ENCODE measurements around the gene UNC13B. TPM values are rescaled to one million over a fixed set of nuclear protein-coding genes. Genes with fewer than 3 reads are reported as not detected.
"Not testable (repeated sequence)": the region's sequence is repeated elsewhere in the genome, so short reads cannot be mapped to it uniquely, and the experiment has no call there.

UNC13B gene
- polyA plus RNA-seq, 1 donor: 20.5 TPM

DNA sequence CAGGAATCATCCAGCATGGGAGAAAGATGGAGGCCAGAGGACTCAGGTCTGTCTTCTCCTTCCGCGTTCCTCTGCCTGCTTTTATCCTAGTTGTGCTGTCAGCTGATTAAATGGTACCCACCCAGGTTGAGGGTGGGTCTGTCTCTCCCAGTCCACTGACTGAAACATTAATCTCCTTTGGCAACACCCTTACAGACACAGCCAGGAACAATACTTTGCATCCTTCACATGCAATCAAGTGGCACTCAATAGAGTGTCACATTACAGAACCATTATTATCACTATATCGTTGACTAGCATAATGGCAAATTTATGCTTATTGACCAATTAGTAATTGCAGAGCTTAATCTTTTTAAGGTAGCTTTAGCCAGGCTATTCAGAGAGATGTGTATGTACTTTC is 64.8 kb downstream of the UNC13B start:
- DNase-seq (ENCODE audit: low read depth): no peak

DNA sequence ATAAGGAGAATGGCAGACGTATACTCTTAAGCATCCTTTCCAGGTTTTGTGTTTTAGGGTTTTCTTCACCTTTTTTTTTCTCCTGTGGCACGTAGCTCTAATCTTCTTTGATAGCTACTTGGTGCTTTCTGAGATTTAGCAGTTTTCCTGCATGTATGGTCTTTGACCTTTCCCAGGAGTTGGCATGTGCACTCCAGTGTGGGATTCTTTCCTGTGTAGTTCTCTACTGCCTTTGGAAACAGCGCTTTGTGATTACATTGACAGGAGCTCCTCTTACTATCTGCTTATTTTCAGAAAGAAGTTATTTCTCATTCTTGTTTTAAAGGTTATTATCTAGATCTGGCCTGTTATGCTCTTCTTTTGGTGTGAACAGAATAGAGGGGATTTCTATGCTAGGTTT is 65.5 kb downstream of the UNC13B start:
- no peak for DNase-seq (ENCODE audit: low read depth)

DNA sequence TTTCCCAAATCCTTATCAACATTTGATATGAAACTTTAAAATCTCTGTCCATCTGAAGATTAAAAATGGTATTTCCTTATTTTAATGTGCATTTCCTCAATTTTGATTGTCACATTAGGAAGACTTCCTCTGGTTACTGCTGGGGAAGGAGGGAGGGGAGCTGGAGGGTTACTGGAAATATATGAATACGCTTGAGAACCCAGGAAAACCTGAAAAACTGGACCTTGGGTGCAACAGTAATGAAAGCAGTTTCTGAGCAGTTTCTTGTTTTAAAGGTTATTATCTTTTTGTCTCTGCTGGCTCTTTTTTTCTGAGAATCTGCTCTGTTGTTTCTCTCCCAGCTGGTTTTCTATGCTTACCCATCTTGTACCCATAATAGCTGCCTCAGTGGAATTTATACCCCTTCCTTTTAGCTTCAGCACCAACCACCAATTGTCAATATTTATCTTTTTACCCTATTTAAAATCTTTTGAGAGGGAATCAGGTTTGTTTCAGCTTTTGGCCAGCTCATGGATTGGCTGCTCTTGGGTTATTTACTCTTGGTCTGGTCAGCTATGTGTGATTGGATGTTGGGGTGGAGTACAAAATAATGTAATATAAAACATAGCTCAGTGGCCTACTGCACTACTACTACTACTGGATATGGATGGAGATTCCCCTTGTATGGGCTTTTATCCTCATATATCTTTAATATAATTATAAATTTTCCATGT is 67.4 kb downstream of the UNC13B start:
- DNase-seq (ENCODE audit: low read depth): no peak

DNA sequence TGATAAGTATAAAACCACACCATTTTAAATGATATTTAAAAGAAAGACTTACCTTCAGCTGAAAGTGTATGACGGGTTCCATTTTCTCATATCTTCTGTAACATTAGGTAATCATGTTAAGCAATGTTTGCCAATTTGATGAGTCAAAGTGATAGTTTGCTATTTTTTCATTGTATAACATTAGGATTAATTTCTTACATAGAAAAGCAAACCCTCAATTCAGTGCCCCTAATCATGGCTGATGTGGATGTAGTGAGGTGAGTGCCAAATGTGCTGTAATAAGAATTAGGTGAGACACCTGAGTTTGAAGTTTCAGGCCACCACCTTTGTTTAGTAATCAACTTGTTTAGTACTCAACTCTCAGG is 68.0 kb downstream of the UNC13B start:
- no peak for DNase-seq (ENCODE audit: low read depth)

DNA sequence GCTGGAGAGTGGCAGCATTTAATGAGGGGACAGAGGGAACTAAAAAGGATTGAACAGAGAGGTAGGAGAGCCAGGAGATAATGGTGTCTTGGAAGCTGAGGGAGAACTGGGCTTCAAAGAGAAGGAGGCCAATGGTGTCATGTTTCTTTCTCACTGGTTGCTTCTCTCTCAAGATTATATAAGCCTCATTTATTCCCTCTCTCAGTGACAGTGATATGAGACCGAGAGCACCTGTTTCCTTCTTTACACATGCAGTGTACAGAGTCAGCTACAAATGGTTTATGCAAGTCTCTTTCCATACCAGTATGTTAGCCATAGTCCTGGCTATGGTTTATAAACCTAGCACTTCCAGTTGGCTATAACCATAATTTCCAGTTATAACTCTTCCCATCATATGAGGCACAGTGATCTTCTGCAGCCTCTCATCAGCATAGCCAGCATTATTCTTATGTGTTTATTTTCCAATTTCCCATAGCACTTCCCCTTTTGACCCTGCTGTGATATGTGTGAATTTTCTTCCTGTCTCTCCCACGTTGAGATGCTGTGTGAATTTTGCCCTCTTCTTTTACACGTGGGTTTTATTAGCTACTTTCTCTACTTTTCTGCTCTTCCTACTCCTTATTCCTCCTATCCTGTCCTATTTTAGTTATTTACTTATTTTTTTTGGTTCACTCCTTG is 71.2 kb downstream of the UNC13B start:
- no peak for DNase-seq (ENCODE audit: low read depth)

DNA sequence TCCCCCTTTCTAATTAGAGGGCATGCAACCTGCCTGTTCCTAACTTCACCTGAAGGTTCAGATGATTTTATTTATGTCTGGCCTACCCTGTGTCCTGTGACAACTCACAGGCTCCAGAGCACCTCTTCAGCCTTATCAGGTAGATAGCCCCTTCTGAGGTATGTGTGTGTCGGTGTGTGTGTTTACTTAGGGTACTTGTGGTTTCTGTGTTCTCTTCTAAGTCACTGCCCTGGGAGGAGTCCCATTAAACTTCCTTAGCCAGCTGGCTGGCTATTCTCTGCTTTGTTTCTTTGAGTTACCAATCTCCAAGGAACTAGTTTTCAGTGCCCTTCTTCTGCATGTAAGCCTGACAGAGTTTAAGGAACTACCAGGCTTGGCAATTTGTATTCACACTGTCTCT is 74.9 kb downstream of the UNC13B start:
- no peak for DNase-seq (ENCODE audit: low read depth)

DNA sequence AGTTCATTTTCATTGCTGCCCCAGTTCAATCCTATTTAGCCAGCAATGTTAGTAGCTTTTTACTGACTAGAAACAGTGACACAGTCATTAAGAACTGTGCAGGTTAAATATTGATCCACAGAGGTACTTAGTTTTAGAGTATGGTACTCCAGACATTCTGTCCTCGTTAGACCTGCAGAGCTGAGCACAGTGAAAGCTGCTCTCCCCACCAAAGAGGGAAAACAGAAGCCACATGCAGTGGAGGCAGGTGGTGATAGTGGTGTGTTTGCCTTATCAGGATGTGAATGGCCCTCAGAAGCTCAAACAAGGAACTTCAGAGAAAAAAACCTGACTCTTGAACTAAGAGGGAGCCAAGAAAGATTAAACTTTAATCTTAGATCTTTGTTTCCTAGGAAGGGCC is 75.5 kb downstream of the UNC13B start:
- no peak for DNase-seq (ENCODE audit: low read depth)

DNA sequence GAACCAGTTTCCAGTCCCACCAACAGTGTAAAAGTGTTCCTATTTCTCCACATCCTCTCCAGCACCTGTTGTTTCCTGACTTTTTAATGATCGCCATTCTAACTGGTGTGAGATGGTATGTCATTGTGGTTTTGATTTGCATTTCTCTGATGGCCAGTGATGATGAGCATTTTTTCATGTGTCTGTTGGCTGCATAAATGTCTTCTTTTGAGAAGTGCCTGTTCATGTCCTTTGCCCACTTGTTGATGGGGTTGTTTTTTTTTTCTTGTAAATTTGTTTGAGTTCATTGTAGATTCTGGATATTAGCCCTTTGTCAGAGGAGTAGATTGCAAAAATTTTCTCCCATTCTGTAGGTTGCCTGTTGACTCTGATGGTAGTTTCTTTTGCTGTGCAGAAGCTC is 84.1 kb downstream of the UNC13B start:
- DNase-seq (ENCODE audit: low read depth): not testable (repeated sequence)

DNA sequence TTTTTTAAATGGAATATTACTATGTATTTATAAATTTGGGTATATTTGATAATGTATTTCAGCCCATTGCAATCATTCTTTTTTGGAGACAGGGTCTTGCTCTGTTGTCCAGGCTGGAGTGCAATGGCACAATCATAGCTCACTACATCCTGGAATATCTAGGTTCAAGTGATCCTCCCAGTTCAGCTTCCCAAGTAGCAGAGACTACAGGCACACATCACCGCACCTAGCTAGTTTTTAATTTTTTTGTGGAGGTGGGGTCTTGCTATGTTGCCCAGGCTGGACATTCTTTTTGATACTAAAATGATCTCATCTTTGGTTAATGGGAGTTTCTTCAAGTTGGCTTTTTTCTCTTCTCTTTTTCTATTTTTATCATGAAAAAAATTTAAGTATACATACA is 91.3 kb downstream of the UNC13B start:
- no peak for DNase-seq (ENCODE audit: low read depth)

DNA sequence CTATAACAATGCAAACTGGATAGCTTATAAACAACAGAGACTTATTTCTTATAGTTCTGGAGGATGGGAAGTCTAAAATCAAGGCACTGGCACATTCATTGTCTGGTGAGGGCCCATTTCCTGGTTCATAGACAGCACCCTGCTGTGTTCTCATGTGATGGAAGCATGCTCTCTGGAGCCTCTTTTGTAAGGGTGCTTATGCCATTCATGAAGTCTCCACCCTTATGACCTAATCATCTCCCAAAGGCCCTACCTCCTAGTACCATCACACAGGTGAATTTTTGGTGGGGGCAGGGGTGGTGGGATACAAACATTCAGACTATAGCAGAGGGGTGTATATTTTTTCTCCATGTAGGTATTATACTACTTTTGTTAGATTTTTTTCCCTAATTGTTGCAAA is 92.4 kb downstream of the UNC13B start:
- no peak for DNase-seq (ENCODE audit: low read depth)

DNA sequence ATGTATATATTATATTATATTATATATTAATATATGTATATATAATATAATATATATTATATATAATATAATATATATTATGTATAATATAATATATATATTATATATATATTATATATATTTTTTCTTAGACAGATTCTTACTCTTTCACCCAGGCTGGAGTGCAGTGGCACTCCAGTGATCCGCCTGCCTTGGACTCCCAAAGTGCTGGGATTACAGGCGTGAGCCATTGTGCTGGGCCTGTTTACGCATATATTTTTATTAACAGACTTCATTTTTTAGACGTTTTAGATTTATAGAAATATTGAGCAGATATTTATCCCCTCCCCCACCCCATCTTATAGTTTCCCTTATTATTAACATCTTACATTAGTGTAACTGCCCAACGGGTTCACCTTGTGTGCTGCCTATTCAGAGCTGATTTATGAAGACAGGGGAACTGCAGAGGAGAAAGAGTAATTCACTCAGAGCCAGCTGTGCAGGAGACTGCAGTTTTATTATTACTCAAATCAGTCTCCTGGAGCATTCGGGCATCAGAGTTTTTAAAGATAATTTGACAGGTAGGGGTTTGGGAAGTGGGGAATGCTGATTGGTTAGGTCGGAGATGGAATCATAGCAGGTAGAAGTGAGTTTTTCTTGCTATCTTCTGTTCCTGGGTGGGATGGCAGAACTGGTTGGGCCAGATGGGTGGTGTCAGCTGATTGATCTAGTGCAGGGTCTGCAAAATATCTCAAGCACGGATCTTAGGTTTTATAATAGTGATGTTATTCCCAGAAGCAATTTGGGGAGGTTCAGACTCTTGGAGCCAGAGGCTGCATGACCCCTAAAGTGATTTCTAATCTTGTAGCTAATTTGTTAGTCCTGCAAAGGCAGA is 93.4 kb downstream of the UNC13B start:
- DNase-seq (ENCODE audit: low read depth): no peak

DNA sequence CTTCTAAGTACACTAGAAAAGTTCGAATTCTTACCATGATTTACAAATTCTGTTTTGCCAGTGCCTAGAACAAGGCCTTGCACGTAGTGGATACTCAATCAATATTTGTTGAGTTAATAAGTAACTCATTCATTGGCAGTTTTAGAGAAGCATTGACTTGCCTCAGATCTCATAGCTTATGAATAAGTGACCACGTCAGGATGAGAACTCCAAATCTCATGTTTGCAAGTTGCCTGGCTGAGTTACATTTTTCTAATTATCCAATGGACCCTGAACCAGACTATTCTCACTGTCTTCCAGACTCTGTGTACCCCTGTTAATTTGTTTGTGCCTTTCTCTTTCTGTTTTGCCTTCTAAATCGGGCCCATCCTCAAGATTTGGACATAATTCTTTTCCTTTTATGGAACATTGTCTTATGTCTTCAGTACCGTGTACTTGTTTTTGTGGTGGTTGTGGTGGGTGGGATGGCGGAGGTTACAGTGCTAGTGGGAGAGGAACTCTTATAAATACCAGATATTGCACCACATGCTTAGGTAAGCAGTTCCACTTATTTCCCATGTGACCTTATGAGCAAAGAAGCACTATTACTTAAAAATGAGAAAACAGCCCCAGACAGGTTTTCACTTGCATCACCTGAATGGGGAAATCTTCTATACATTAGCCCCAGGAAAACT is 96.3 kb downstream of the UNC13B start:
- no peak for DNase-seq (ENCODE audit: low read depth)

DNA sequence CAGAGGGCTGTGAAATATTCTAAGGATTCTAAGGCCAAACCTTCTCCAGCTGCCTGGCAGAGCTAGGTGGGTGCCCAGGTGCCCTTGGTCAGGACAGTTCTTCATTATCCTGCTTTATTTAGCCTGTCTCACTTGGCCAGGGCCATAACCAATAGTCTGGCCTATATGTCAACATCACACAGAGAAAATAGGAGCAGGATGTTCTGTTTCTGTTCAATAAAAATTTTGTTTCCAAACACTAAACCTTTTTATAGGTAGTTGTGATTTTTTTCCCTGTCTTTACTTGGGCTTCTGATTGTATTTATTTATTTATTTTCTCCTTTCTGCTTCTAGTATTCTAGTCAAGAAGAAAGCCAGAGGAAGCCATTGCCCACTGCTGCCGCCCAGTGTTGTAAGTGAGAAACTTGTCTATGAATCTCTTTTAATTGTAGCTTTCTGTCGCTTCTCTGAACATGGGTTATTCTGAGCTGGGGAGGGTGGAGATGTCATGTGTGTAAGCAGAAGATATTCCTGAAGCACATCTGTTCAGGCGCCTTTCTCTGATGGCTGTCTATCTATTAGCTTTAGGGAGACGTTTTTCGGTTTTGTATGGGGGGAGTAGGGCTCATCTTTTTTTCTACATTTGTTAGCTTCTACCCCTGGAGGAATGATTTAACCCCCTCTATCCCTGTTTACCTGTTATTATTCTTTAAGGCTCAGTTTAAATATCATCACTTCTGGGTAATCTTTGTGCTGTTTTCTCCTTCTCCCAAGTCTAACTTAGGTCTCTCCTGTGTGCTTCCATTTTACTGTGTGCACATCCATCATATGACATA is 97.1 kb downstream of the UNC13B start:
- DNase-seq (ENCODE audit: low read depth): peak; percentile 32

DNA sequence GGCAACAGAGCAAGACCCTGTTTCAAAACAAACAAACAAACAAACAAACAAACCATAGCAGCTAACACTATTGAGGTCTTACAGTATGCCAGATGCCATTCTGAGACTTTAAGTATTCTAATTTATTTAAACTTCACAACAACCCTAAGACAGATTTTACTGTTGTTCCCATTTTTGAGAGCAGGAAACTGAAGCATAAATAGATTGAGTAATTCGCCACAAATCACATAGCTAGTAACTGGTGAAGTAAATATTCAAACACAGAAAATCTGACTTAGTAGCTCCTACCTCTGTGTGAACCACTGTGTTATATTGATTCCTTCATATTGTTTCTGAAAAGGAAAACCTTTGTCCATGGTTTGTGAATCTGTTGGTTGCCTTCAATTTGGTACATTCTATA is 98.4 kb downstream of the UNC13B start:
- DNase-seq (ENCODE audit: low read depth): no peak

DNA sequence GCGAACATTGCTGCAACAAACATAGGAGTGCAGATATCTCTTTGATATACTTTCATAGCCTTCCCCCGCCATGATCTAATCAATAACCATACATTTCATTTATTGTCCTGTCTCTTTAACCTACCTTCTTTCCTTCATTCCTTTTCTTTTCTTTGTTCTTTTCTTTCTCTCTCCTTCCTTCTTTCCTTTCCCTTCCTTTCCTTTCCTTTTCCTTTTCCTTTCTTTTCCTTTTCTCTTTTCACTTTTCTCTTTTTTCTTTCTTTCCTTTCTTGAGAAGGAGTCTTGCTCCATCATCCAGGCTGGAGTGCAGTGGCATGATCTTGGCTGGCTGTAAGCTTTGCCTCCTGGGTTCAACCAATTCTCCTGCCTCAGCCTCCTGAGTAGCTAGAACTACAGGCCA is 100.3 kb downstream of the UNC13B start:
- no peak for DNase-seq (ENCODE audit: low read depth)

DNA sequence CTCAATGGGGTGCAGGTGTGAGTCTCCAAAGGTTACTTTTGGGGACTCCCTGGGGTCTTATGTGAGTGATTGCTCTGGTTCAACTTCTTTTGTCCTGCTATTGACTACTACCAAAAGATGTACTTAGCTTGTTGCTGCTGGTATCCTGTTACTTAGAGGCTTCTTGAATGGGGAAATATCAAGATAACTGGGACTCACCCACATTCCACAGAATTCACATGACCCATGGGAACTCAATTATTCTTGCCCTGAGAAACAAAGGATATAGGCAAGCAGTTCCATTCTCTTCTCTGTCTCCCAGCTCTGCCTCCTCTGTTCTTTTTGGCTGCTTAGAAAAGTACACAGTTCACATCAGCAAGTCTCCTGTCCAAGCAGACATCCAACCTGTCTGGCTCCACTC is 105.9 kb downstream of the UNC13B start:
- DNase-seq (ENCODE audit: low read depth): no peak

DNA sequence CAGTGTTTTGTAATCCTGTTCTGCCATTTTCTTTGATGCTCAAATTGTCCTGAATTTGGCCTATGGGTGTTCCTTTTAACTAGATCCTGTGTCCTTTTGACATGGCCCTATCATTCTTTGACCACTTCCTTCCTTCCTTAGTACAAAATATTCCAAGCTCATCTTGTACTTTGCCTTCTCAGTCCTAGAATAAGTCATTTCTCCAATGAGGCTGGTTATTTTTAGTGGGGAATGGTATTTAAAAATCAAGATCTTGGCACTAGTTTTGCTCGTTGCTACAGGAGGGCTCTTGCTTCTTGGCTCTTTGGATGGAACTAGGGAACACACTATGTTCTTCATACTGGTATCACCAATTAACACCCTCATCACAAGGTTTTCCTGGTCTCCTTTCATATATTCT is 108.1 kb downstream of the UNC13B start:
- DNase-seq (ENCODE audit: low read depth): no peak

DNA sequence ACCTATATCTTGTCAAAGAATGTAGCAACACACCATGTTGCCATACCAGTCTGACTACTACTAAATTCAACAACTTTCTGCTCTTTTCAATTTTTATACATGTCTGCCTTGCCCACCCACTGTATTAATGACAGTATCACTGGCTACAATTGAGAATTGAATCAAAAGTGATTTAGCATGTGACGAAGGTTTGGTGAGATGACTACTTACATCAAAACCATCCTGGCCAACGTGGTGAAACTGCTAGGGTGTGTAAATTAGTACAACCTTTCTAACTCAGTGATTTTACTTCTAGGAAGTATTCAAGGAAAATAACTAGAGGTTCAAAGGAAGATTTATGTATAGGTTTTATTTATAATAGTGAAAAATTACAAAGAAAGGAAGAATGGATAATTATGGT is 109.8 kb downstream of the UNC13B start:
- DNase-seq (ENCODE audit: low read depth): no peak

DNA sequence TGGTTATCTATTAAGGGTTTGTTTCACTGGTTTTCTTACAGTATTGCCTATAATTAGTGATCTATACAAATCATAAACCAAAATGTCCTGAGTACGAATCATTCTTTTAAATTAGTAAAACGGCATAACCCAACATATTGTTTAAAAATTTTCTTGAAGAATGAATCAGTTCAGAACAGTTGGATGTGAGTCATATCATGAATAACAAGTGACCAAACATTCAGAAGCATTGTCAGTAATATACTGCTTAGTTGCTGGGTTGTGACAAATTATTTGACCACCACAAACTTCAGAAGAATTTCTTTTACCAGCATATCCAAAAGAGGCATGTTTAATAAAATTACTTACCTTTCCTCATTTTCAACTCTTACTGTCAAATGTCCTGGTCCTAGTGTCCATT is 111.2 kb downstream of the UNC13B start:
- no peak for DNase-seq (ENCODE audit: low read depth)

DNA sequence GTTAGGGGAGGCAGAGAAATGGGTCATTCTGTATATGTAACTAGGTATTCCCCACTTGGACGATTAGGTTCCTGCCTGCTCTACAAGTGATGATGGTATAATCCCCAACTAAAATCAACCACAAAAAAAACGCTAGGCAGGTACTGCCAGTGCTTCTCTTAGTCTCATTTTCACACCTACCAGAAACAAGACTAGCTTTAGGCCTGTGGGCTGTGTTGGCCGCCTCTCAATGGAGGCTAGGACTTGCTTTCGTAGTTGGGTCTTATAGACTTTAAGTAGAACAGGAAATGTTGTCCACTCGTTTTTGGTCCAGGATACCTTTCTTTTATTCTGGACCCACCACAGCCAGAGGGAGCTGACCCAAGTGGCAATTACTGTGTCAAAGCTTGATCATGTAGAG is 111.8 kb downstream of the UNC13B start:
- no peak for DNase-seq (ENCODE audit: low read depth)

DNA sequence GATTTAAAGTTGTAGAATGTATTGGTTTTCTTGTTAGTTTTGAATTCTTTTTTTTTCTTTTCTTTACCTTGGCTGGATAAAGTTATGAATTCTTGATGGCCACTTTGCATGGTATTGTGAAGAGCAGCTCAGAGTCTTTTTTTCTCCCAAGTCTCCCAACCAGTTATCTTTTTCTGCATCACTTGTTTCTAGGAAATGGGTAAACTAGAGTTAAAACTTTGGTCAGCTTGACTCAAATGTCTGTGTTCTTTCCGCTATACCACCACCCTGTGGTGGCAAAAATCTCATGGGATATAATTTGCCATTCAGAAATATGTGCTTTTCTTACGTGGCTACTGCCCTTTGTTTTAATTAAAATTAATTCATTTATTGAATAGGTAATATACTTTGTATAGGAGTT is 113.2 kb downstream of the UNC13B start:
- no peak for DNase-seq (ENCODE audit: low read depth)

DNA sequence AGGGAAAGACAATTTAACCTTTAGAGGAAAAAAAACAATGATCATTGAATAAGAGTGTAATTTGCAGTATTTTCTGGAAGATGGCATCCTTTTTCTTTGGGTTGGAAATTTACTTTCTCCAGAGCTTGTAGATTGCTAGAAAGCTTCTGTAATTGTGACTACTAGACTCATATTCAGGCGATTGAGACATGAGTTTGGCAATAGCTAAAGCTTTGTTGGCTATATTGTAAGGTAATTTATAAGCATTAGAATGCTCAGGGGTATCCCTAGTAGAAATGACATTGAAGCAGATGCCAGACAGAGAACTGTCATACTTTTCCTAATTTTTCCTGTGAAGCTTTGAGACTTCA is 115.3 kb downstream of the UNC13B start:
- no peak for DNase-seq (ENCODE audit: low read depth)
